H9 (cell line): ENCODE data around the gene EGFR. TPM values are rescaled to one million over a fixed set of nuclear protein-coding genes. Genes with fewer than 3 reads are reported as not detected.

Experiments used
- DNase-seq: peaks from one replicate; pipeline ENCODE4 v3.0.0-alpha.2; 2017
- H2AFZ ChIP-seq: one replicate; pipeline ENCODE4 v1.6.1; 2013; ENCODE audit warnings: mild to moderate bottlenecking, low read length, control low read depth, moderate library complexity
- H2AK5ac ChIP-seq: 2 replicates; pipeline ENCODE4 v1.6.1; 2013; ENCODE audit warnings: low read length, control low read depth, mixed read lengths; ENCODE audit not compliant: insufficient read length
- H2BK120ac ChIP-seq: one replicate; pipeline ENCODE4 v1.6.1; 2013; ENCODE audit warnings: low read depth, mild to moderate bottlenecking, low read length, control low read depth, inconsistent platforms; ENCODE audit not compliant: poor library complexity, severe bottlenecking
- H2BK12ac ChIP-seq: 2 replicates; pipeline ENCODE4 v1.6.1; 2013; ENCODE audit warnings: low read length, control low read depth, mixed read lengths, low read depth; ENCODE audit not compliant: insufficient read length
- H2BK15ac ChIP-seq: 2 replicates; pipeline ENCODE4 v1.6.1; 2013; ENCODE audit warnings: low read depth, low read length, control low read depth
- H2BK20ac ChIP-seq: one replicate; pipeline ENCODE4 v1.6.1; 2013; ENCODE audit warnings: low read depth, mild to moderate bottlenecking, low read length, control low read depth, inconsistent platforms; ENCODE audit not compliant: poor library complexity, severe bottlenecking
- H2BK5ac ChIP-seq: 2 replicates; pipeline ENCODE4 v1.6.1; 2013; ENCODE audit warnings: low read length, control low read depth, mixed read lengths; ENCODE audit not compliant: insufficient read length
- H3K14ac ChIP-seq: 2 replicates; pipeline ENCODE4 v1.6.1; 2013; ENCODE audit warnings: low read length, control low read depth; ENCODE audit not compliant: insufficient read depth
- H3K18ac ChIP-seq: 2 replicates; pipeline ENCODE4 v1.6.1; 2013; ENCODE audit warnings: low read depth, mild to moderate bottlenecking, mixed read lengths, low read length, control low read depth; ENCODE audit not compliant: insufficient read length
- H3K23ac ChIP-seq: 2 replicates; pipeline ENCODE4 v1.6.1; 2013; ENCODE audit warnings: low read length, control low read depth, mixed read lengths, low read depth; ENCODE audit not compliant: insufficient read length
- H3K23me2 ChIP-seq: 2 replicates; pipeline ENCODE4 v1.6.1; 2013; ENCODE audit warnings: low read depth, mild to moderate bottlenecking, mixed read lengths, low read length, control low read depth; ENCODE audit not compliant: insufficient read length, poor library complexity, severe bottlenecking
- H3K27ac ChIP-seq: 2 replicates; pipeline ENCODE4 v1.5.1; 2013; ENCODE audit warnings: low read length, control low read depth, mixed read lengths, low read depth; ENCODE audit not compliant: insufficient read length
- H3K27me3 ChIP-seq: 2 replicates; pipeline ENCODE4 v1.6.1; 2013; ENCODE audit warnings: low read length, control low read depth, inconsistent platforms; ENCODE audit not compliant: insufficient read depth
- H3K4ac ChIP-seq: 2 replicates; pipeline ENCODE4 v1.6.1; 2013; ENCODE audit warnings: low read depth, mild to moderate bottlenecking, control low read depth, inconsistent platforms, low read length, moderate library complexity
- H3K4me1 ChIP-seq: 2 replicates; pipeline ENCODE4 v1.6.1; 2013; ENCODE audit warnings: low read length, control low read depth, inconsistent platforms; ENCODE audit not compliant: insufficient read depth
- H3K4me2 ChIP-seq: 2 replicates; pipeline ENCODE4 v1.6.1; 2013; ENCODE audit warnings: low read length, control low read depth, mixed read lengths; ENCODE audit not compliant: insufficient read length, insufficient read depth
- H3K56ac ChIP-seq: 2 replicates; pipeline ENCODE4 v1.6.1; 2013; ENCODE audit warnings: low read depth, mild to moderate bottlenecking, mixed read lengths, low read length, control low read depth; ENCODE audit not compliant: insufficient read length
- H3K79me1 ChIP-seq: 2 replicates; pipeline ENCODE4 v1.6.1; 2013; ENCODE audit warnings: low read depth, mild to moderate bottlenecking, moderate library complexity, low read length, control low read depth, inconsistent platforms; ENCODE audit not compliant: insufficient read depth, poor library complexity, severe bottlenecking
- H3K79me2 ChIP-seq: 2 replicates; pipeline ENCODE4 v1.6.1; 2013; ENCODE audit warnings: low read length, control low read depth, inconsistent platforms; ENCODE audit not compliant: insufficient read depth
- H3K9ac ChIP-seq: 2 replicates; pipeline ENCODE4 v1.6.1; 2013; ENCODE audit warnings: low read length, control low read depth, mixed read lengths; ENCODE audit not compliant: insufficient read length; ENCODE audit errors: extremely low read depth
- H3K9me3 ChIP-seq: one replicate; pipeline ENCODE4 v1.6.1; 2013; ENCODE audit warnings: low read depth, low read length, inconsistent platforms; ENCODE audit not compliant: control insufficient read depth
- H3T11ph ChIP-seq: one replicate; pipeline ENCODE4 v1.6.1; 2013; ENCODE audit warnings: mild to moderate bottlenecking, low read length, control low read depth, inconsistent platforms
- H4K20me1 ChIP-seq: one replicate; pipeline ENCODE4 v1.6.1; 2013; ENCODE audit not compliant: control insufficient read depth, insufficient read length, insufficient read depth
- H4K5ac ChIP-seq: 2 replicates; pipeline ENCODE4 v1.6.1; 2013; ENCODE audit warnings: low read depth, mild to moderate bottlenecking, mixed read lengths, low read length, control low read depth; ENCODE audit not compliant: insufficient read length
- H4K8ac ChIP-seq: replicated peaks from 2 replicates; pipeline ENCODE4 v1.6.1; 2013; ENCODE audit warnings: low read length, control low read depth, mixed read lengths, low read depth; ENCODE audit not compliant: insufficient read length
- H4K91ac ChIP-seq: 2 replicates; pipeline ENCODE4 v1.6.1; 2013; ENCODE audit warnings: low read depth, mild to moderate bottlenecking, moderate library complexity, mixed read lengths, low read length, control low read depth; ENCODE audit not compliant: insufficient read length
- H3K27ac Mint-ChIP-seq, 3 experiments: 2 replicates in 2 of 3; 3 replicates in 1 of 3; pipeline ENCODE4 v1.8.0; 2020 to 2021; ENCODE audit warnings: mixed read lengths in 3 of 3, mild to moderate bottlenecking in 1 of 3, moderate library complexity in 1 of 3
- H3K27me3 Mint-ChIP-seq: 2 replicates; pipeline ENCODE4 v1.8.0; 2021; ENCODE audit warnings: low read depth, mild to moderate bottlenecking, moderate library complexity, mixed read lengths
- H3K36me3 Mint-ChIP-seq, 3 experiments: 2 replicates in 2 of 3; 3 replicates in 1 of 3; pipeline ENCODE4 v1.8.0; 2020 to 2021; ENCODE audit warnings: low read depth in 3 of 3, mixed read lengths in 3 of 3; ENCODE audit not compliant: insufficient read depth in 1 of 3
- H3K4me1 Mint-ChIP-seq, 2 experiments: 2 replicates each; pipeline ENCODE4 v1.8.0; 2020; ENCODE audit warnings: mixed read lengths in 2 of 2
- H3K4me3 Mint-ChIP-seq, 2 experiments: 2 replicates in 1 of 2; 3 replicates in 1 of 2; pipeline ENCODE4 v1.8.0; 2020 to 2021; ENCODE audit warnings: mild to moderate bottlenecking in 2 of 2, mixed read lengths in 2 of 2, moderate library complexity in 1 of 2
- H3K9me3 Mint-ChIP-seq, 2 experiments: 2 replicates in 1 of 2; 3 replicates in 1 of 2; pipeline ENCODE4 v1.8.0; 2020; ENCODE audit warnings: mild to moderate bottlenecking in 2 of 2, mixed read lengths in 2 of 2, moderate library complexity in 1 of 2
- WGBS: extraction: QIAGEN DNeasy Blood & Tissue Kit; methylation state at CpG from one replicate; pipeline ENCODE4 v1.1.7; 2013; ENCODE audit warnings: missing lambda C conversion rate, low lambda C conversion rate, mixed read lengths; ENCODE audit not compliant: insufficient read length; ENCODE audit errors: extremely low coverage; 5-methylcytosine and 5-hydroxymethylcytosine counted together
- total RNA-seq: library from RNA; stranded (reverse); gene quantifications from 2 replicates; pipeline ENCODE4 v1.2.1, GENCODE V29; 2021
- TF ChIP-seq, protein P1 (sequence below): fragments of 200-600 bp; sonication (generic); conservative IDR thresholded peaks from 3 replicates; pipeline ENCODE4 v1.8.0; 2021; ENCODE audit warnings: antibody characterized with exemption, mild to moderate bottlenecking

Gene EGFR
- total RNA-seq, 1 experiment from 2014 or later: 3.3 TPM

DNA sequence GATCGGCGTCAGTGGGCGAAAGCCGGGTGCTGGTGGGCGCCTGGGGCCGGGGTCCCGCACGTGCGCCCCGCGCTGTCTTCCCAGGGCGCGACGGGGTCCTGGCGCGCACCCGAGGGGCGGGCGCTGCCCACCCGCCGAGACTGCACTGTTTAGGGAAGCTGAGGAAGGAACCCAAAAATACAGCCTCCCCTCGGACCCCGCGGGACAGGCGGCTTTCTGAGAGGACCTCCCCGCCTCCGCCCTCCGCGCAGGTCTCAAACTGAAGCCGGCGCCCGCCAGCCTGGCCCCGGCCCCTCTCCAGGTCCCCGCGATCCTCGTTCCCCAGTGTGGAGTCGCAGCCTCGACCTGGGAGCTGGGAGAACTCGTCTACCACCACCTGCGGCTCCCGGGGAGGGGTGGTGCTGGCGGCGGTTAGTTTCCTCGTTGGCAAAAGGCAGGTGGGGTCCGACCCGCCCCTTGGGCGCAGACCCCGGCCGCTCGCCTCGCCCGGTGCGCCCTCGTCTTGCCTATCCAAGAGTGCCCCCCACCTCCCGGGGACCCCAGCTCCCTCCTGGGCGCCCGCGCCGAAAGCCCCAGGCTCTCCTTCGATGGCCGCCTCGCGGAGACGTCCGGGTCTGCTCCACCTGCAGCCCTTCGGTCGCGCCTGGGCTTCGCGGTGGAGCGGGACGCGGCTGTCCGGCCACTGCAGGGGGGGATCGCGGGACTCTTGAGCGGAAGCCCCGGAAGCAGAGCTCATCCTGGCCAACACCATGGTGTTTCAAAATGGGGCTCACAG, 1.1 kb downstream of the EGFR start:
- no peak overlapping the region for H2BK20ac ChIP-seq
- Mint-ChIP-seq H3K4me3 (peak overlapping the region; percentile 61 to 77), H3K4me1 (peaks cover 0 to 3% of the 10 kb centered on the region in 2 experiments; a peak in 1 of 4 replicates), H3K36me3 (no peaks in the 10 kb centered on the region), H3K27me3 (peaks cover 69% of the 10 kb centered on the region), H3K27ac (no peak overlapping the region), H3K9me3 (no peaks in the 10 kb centered on the region)
- no peak overlapping the region for H2BK12ac ChIP-seq
- H2BK15ac ChIP-seq: no peak overlapping the region
- H4K8ac ChIP-seq: no peak overlapping the region
- no peak overlapping the region for H4K91ac ChIP-seq
- peak overlapping the region; percentile 56 for H3K4me2 ChIP-seq
- H3T11ph ChIP-seq: no peak overlapping the region
- no peaks in the 10 kb centered on the region for H3K79me2 ChIP-seq
- no peak overlapping the region for H3K18ac ChIP-seq
- no peak overlapping the region for H3K56ac ChIP-seq
- H3K23me2 ChIP-seq: peaks cover 10% of the 10 kb centered on the region
- H3K79me1 ChIP-seq: no peaks in the 10 kb centered on the region
- no peak overlapping the region for H3K27ac ChIP-seq
- H2BK120ac ChIP-seq: no peak overlapping the region
- H3K27me3 ChIP-seq: peaks cover 27% of the 10 kb centered on the region
- no CpG with 5 or more reads among the region's 78 CpGs for WGBS
- H3K4me1 ChIP-seq: no peaks in the 10 kb centered on the region
- H3K14ac ChIP-seq: no peak overlapping the region
- TF ChIP-seq, protein P1, sequence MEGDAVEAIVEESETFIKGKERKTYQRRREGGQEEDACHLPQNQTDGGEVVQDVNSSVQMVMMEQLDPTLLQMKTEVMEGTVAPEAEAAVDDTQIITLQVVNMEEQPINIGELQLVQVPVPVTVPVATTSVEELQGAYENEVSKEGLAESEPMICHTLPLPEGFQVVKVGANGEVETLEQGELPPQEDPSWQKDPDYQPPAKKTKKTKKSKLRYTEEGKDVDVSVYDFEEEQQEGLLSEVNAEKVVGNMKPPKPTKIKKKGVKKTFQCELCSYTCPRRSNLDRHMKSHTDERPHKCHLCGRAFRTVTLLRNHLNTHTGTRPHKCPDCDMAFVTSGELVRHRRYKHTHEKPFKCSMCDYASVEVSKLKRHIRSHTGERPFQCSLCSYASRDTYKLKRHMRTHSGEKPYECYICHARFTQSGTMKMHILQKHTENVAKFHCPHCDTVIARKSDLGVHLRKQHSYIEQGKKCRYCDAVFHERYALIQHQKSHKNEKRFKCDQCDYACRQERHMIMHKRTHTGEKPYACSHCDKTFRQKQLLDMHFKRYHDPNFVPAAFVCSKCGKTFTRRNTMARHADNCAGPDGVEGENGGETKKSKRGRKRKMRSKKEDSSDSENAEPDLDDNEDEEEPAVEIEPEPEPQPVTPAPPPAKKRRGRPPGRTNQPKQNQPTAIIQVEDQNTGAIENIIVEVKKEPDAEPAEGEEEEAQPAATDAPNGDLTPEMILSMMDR: no peak
- H2BK5ac ChIP-seq: no peak overlapping the region
- H4K20me1 ChIP-seq: no peaks in the 10 kb centered on the region
- DNase-seq: peak; percentile 45
- H3K9ac ChIP-seq: no peak overlapping the region
- H2AFZ ChIP-seq: no peak overlapping the region
- no peak overlapping the region for H4K5ac ChIP-seq
- no peak overlapping the region for H2AK5ac ChIP-seq
- no peak overlapping the region for H3K23ac ChIP-seq
- no peak overlapping the region for H3K4ac ChIP-seq
- H3K9me3 ChIP-seq: no peaks in the 10 kb centered on the region
